Esophagus squamous epithelium (tissue), 5 donors: ENCODE results near the gene SLC35E4. TPM values are rescaled to one million over a fixed set of nuclear protein-coding genes. Genes with fewer than 3 reads are reported as not detected.
A peak's percentile ranks its signal among the peaks of the same experiment; 100 is the strongest.

ENCODE experiments used
- DNase-seq: peaks from one replicate; lab custom pipeline; 2025; lab: John Stamatoyannopoulos, UW
- H3K27ac ChIP-seq, 4 donors: fragments of 200-600 bp; sonication (generic); one replicate each; pipeline ENCODE4 v1.5.1; 2016 to 2019; ENCODE audit warnings: mild to moderate bottlenecking in 1 of 4
- H3K27me3 ChIP-seq, 4 donors: fragments of 200-600 bp; sonication (generic); 1 replicate in 3 of 4; 2 replicates in 1 of 4; pipeline versions ENCODE4 v1.5.1 to v1.6.0; 2017 to 2021; ENCODE audit warnings: antibody characterized with exemption in 1 of 4
- H3K36me3 ChIP-seq, 3 donors: fragments of 200-600 bp; sonication (generic); one replicate each; pipeline ENCODE4 v1.5.1; 2016 to 2019
- H3K4me1 ChIP-seq, 3 donors: fragments of 200-600 bp; sonication (generic); one replicate each; pipeline ENCODE4 v1.5.1; 2017 to 2019
- H3K4me3 ChIP-seq, 4 donors: fragments of 200-600 bp; sonication (generic); 1 replicate in 3 of 4; 2 replicates in 1 of 4; pipeline ENCODE4 v1.5.1; 2016 to 2019; ENCODE audit warnings: mild to moderate bottlenecking in 2 of 4, moderate library complexity in 1 of 4
- H3K9me3 ChIP-seq, 3 donors: fragments of 200-600 bp; sonication (generic); one replicate each; pipeline ENCODE4 v1.5.1; 2016 to 2019
- CTCF ChIP-seq, 6 experiments: fragments of 450-650 bp in 4 of 6; fragments of 200-600 bp in 2 of 6; sonication (generic) in 2 of 6; IDR thresholded peaks; one replicate each; pipeline ENCODE4 v1.5.1; 2016 to 2019; ENCODE audit warnings: antibody characterized with exemption in 6 of 6, mild to moderate bottlenecking in 4 of 6, moderate library complexity in 4 of 6
- POLR2A ChIP-seq, 4 donors: fragments of 450-650 bp; IDR thresholded peaks; one replicate each; pipeline ENCODE4 v1.6.1; 2017; ENCODE audit warnings: antibody characterized with exemption in 4 of 4, mild to moderate bottlenecking in 4 of 4, moderate library complexity in 3 of 4
- WGBS, 2 donors: methylation state at CpG; one replicate each; pipeline ENCODE4 v1.1.5; 2018; 5-methylcytosine and 5-hydroxymethylcytosine counted together
- intact Hi-C: fragments of 100-400 bp; cut with DNase I; formaldehyde crosslinking; loops from one replicate; pipeline ENCODE4 v1.15.0; 2022
- total RNA-seq, 4 donors: library from RNA; depleted of rRNA; stranded (reverse); fragments of >200 nt; gene quantifications; one replicate each; pipeline ENCODE4 v1.1.0, GENCODE V29; 2016
- donor health status: DM: yes; HTN: yes; CAD: no.

SLC35E4 gene
- total RNA-seq, 4 donors from 2014 or later = 5.5 to 8.3 (median 6.3) TPM

- WGBS, 2 donors = 1 to 3% methylated on average over 15 to 18 of the region's 18 CpGs
Observed at GRCh38 chr22:30667107-30667493, 31.5 kb downstream of the SLC35E4 start.

GRCh38 chr22:30667494-30668385 lies 32.2 kb downstream of the SLC35E4 start, which contains the start of gene DUSP18:
DUSP18 (minus strand) TSS chr22:30667875; CDS start chr22:30664003, 3,872 bp downstream.
- Histone ChIP-seq H3K4me3 (peak within 1 kb of the TSS; percentile 48 to 87 (median 62)), H3K36me3 (peaks cover 0 to 19% (median 9%) of the 10 kb centered on the region in 3 donors), H3K4me1 (peaks cover 5 to 33% (median 10%) of the 10 kb centered on the region in 3 donors), H3K27me3 (no peaks in the 10 kb centered on the region), H3K9me3 (no peaks in the 10 kb centered on the region), H3K27ac (peak within 1 kb of the TSS; percentile 62 to 69 (median 66))
- DNase-seq = peak; percentile 58
- TF ChIP-seq CTCF (IDR thresholded peaks at IDR 0.05) (peak in 4 of 6 experiments; percentile 40 to 61 (median 44)), POLR2A (IDR thresholded peaks at IDR 0.05) (peak in 3 of 4 donors; percentile 44 to 57 (median 53))
- intact Hi-C loops = no loop called here
- 1% methylated on average over 26 to 40 of the region's 77 CpGs for WGBS, 2 donors

More at GRCh38 chr22:30667107-30667493, 31.5 kb downstream of the SLC35E4 start:
- intact Hi-C loops = no loop called here
- Histone ChIP-seq H3K36me3 (peaks cover 0 to 25% (median 11%) of the 10 kb centered on the region in 3 donors), H3K27ac (peak overlapping the region; percentile 62 to 69 (median 66)), H3K27me3 (no peaks in the 10 kb centered on the region), H3K4me3 (peak overlapping the region; percentile 48 to 87 (median 62)), H3K9me3 (no peaks in the 10 kb centered on the region), H3K4me1 (peaks cover 5 to 33% (median 10%) of the 10 kb centered on the region in 3 donors)
- no peak for DNase-seq
- TF ChIP-seq CTCF (IDR thresholded peaks at IDR 0.05) = no peak
- no peak for TF ChIP-seq POLR2A (IDR thresholded peaks at IDR 0.05)

- H3K27ac ChIP-seq = peak overlapping the region in 2 of 4 donors; percentile 67 to 69
- 20 to 33% methylated on average over 6 to 10 of the region's 10 CpGs for WGBS, 2 donors
Observed at GRCh38 chr22:30668386-30668710, 32.8 kb downstream of the SLC35E4 start.

GRCh38 chr22:30671071-30671470 lies 35.5 kb downstream of the SLC35E4 start:
- H3K27ac ChIP-seq = no peak overlapping the region
- no peak overlapping the region for H3K4me3 ChIP-seq
- H3K4me1 ChIP-seq = peaks cover 5 to 22% (median 5%) of the 10 kb centered on the region in 3 donors
- intact Hi-C loops = no loop called here
- peaks cover 0 to 12% (median 0%) of the 10 kb centered on the region in 4 donors for H3K27me3 ChIP-seq
- TF ChIP-seq POLR2A (IDR thresholded peaks at IDR 0.05) (no peak), CTCF (IDR thresholded peaks at IDR 0.05) (no peak)
- H3K36me3 ChIP-seq = no peaks in the 10 kb centered on the region
- WGBS, 2 donors = 75 to 85% methylated on average over 2 to 3 of the region's 3 CpGs
- DNase-seq = no peak
- no peaks in the 10 kb centered on the region for H3K9me3 ChIP-seq

More at GRCh38 chr22:30668386-30668710, 32.8 kb downstream of the SLC35E4 start:
- H3K4me3 ChIP-seq = peak overlapping the region; percentile 48 to 87 (median 62)
- H3K36me3 ChIP-seq = peaks cover 0 to 13% (median 2%) of the 10 kb centered on the region in 3 donors
- peaks cover 5 to 33% (median 10%) of the 10 kb centered on the region in 3 donors for H3K4me1 ChIP-seq
- TF ChIP-seq POLR2A (IDR thresholded peaks at IDR 0.05) (no peak), CTCF (IDR thresholded peaks at IDR 0.05) (no peak)
- no peaks in the 10 kb centered on the region for H3K9me3 ChIP-seq
- intact Hi-C loops = no loop called here
- no peaks in the 10 kb centered on the region for H3K27me3 ChIP-seq
- DNase-seq = no peak

- 90 to 97% methylated on average over 3 to 4 of the region's 4 CpGs for WGBS, 2 donors
- Histone ChIP-seq H3K27me3 (peaks cover 0 to 17% (median 0%) of the 10 kb centered on the region in 4 donors), H3K9me3 (no peaks in the 10 kb centered on the region), H3K4me1 (peaks cover 3 to 15% (median 4%) of the 10 kb centered on the region in 3 donors), H3K4me3 (no peak overlapping the region), H3K27ac (no peak overlapping the region), H3K36me3 (no peaks in the 10 kb centered on the region)
- TF ChIP-seq CTCF (IDR thresholded peaks at IDR 0.05) = no peak
- no peak for TF ChIP-seq POLR2A (IDR thresholded peaks at IDR 0.05)
- intact Hi-C loops = no loop called here
- no peak for DNase-seq
Observed at GRCh38 chr22:30673136-30673535, 37.6 kb downstream of the SLC35E4 start.
